Measurements from ENCODE around the gene TAPT1.
"Not testable (repeated sequence)": the region's sequence is repeated elsewhere in the genome, so short reads cannot be mapped to it uniquely, and the experiment has no call there.

TAPT1 gene

GRCh38 chr4:16212138-16212782 lies 14.0 kb downstream of the TAPT1 start:
- no peak for DNase-seq (ENCODE audit: low spot score)

- DNase-seq (ENCODE audit: low spot score): no peak
Observed at GRCh38 chr4:16207409-16207808, 18.9 kb downstream of the TAPT1 start.

GRCh38 chr4:16206848-16207247 lies 19.4 kb downstream of the TAPT1 start:
- no peak for DNase-seq (ENCODE audit: low spot score)

GRCh38 chr4:16206301-16206700 lies 20.0 kb downstream of the TAPT1 start:
- DNase-seq (ENCODE audit: low spot score): no peak

GRCh38 chr4:16205298-16206164 lies 20.7 kb downstream of the TAPT1 start:
- DNase-seq (ENCODE audit: low spot score): no peak

- no peak for DNase-seq (ENCODE audit: low spot score)
Observed at GRCh38 chr4:16204505-16204904, 21.8 kb downstream of the TAPT1 start.

- no peak for DNase-seq (ENCODE audit: low spot score)
Observed at GRCh38 chr4:16203083-16203482, 23.2 kb downstream of the TAPT1 start.

- no peak for DNase-seq (ENCODE audit: low spot score)
Observed at GRCh38 chr4:16202598-16202997, 23.7 kb downstream of the TAPT1 start.

- no peak for DNase-seq (ENCODE audit: low spot score)
Observed at GRCh38 chr4:16199093-16199492, 27.2 kb downstream of the TAPT1 start.

GRCh38 chr4:16197876-16198665 lies 28.2 kb downstream of the TAPT1 start:
- no peak for DNase-seq (ENCODE audit: low spot score)

- peak; percentile 45 for DNase-seq (ENCODE audit: low spot score)
Observed at GRCh38 chr4:16196482-16197393, 29.5 kb downstream of the TAPT1 start.

GRCh38 chr4:16195209-16195608 lies 31.1 kb downstream of the TAPT1 start:
- no peak for DNase-seq (ENCODE audit: low spot score)

GRCh38 chr4:16194798-16195197 lies 31.5 kb downstream of the TAPT1 start:
- DNase-seq (ENCODE audit: low spot score): not testable (repeated sequence)

- DNase-seq (ENCODE audit: low spot score): no peak
Observed at GRCh38 chr4:16194214-16194613, 32.1 kb downstream of the TAPT1 start.

GRCh38 chr4:16192631-16193518 lies 33.4 kb downstream of the TAPT1 start:
- DNase-seq (ENCODE audit: low spot score): no peak

- DNase-seq (ENCODE audit: low spot score): no peak
Observed at GRCh38 chr4:16192057-16192456, 34.2 kb downstream of the TAPT1 start.

- DNase-seq (ENCODE audit: low spot score): no peak
Observed at GRCh38 chr4:16187455-16187854, 38.8 kb downstream of the TAPT1 start.

GRCh38 chr4:16186986-16187385 lies 39.3 kb downstream of the TAPT1 start:
- DNase-seq (ENCODE audit: low spot score): no peak

GRCh38 chr4:16183604-16184003 lies 42.7 kb downstream of the TAPT1 start:
- no peak for DNase-seq (ENCODE audit: low spot score)

GRCh38 chr4:16176621-16177020 lies 49.6 kb downstream of the TAPT1 start:
- no peak for DNase-seq (ENCODE audit: low spot score)

- DNase-seq (ENCODE audit: low spot score): no peak
Observed at GRCh38 chr4:16171831-16172230, 54.4 kb downstream of the TAPT1 start.
